ENCODE data around the gene POLD3.

DNA sequence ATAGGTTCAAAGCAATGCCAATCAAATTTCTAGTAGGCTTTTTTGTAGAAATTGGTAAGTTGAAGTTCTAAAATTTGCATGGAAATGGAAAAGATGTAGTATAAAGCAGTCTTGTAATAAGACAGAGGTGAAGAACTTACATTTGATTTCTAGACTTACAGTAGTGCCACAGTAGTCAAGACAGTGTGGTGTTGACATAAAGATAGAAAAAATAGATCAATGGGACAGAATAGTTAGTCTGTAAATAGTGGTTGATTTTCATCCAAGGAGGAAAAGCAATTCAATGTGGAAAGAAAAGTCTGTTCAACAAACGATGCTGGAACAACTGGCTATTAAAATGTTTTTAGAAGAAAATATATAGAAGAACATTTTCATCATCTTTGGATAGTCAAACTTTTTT is 70.9 kb downstream of the POLD3 start:
- TF ChIP-seq YY1 (IDR thresholded peaks at IDR 0.05; ENCODE audit: insufficient read depth, insufficient read length) (no peak), ZNF274 (IDR thresholded peaks at IDR 0.05; ENCODE audit: low read depth, low read length) (no peak)

Data from NT2/D1 (cell line).